Stimulated activated CD4-positive, alpha-beta T cell treated with anti-CD3 and anti-CD28 coated beads, Interleukin-4, amount 100 ng/mL, for 24 hours (primary cell): ENCODE data around the gene LMNTD1.

Experiments used
- DNase-seq: peaks from one replicate; pipeline ENCODE4 v3.0.0-alpha.2; 2020

Gene LMNTD1

DNA sequence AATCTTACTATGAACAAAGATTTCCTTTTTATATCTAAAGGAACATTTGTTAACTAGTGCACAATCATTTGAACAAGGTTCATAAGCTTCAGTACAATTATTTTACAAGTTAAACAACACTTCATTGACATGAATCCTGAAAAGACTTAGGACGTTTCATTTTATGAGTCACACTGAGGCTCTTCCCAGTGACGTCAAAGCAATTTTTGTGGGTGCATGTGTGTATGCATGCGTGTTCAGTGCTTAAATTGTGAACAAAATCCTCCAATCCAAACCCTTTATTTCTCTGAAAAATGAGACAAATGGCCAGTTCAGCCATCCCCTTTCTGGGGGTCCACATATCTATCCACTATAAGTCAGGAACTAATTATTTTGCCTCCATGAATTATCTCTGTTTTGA is 2.9 kb downstream of the LMNTD1 start:
- DNase-seq, result no peak

DNA sequence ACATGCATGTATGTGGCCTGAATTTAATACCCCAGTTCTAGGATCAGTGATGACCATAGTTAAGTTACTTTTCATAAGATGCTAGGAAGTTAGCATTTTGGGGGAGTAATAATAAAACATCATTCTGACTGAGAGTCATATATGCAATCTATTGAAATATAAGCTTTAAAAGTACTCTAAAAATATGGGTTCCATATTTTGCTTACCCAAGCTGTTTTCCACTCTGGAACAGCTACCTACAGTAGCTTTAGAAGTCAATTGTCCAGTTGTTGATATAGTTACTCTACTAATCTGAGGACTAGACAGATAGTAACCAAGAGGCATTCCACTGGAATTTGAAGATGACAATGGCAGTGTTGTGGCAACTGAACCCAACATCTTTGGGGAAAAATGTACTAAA is 4.0 kb downstream of the LMNTD1 start:
- DNase-seq, result no peak

DNA sequence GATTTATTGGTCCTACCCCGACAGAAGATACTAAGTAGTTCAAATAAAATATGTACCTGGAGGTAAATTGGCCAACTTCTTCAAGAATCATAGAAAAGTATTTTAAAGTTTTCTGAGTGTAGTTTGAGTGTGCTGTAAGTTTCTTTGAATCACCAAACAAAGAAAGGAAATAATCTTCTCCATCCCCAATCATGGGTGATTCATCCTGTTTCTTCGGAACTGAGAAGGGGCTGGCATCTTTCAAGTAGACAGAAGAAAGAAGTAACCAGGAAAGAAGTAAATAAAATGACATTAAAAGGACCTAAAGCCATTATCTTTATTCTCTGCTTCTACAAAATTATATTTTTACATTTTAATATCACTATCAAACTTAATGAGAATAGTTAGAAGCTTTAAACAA is 6.8 kb downstream of the LMNTD1 start:
- DNase-seq, result no peak

DNA sequence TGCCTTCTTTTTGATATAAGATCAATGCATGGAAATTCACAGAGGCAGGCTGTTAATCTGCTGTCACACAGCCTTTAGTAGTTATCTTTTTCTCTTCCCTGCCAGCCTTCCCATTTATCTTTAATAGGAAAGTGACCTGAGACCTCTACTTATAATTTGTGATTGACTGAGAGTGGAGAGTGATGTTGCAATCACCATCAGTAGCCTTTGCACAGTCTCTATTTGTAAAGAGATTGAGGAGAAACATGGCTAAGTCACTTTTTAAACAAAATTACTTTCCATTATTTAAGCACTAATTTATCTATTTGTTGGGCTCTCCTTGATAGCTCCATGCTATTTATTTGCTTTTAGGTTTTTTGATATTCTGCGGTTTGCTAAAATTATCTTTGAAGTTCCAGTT is 19.9 kb downstream of the LMNTD1 start:
- no peak for DNase-seq

DNA sequence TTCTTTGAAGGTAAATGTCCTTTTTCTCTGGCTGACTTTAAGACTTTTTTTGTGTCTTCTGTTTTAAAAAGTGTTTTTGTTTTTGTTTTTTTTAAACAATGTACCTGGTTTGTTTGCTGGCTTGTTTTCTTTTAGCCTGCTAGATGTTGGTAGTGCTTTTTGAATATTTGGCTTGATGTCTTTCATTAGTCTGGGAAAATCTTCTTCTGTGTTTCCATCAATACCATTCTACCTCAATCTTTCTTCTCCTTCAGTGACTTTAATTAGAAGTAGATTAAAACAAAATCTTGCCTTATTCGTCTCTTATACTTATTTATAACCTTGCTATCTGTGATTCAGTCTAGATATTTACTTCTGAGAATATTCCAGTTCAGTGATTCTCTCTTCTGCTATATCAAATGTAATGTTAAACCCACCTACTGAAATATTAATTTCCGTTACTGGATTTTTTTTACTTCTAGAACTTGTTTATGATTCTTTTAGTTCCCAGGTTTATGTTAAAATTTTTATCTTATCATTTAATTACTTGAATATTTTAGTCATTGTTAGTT is 21.5 kb downstream of the LMNTD1 start:
- DNase-seq, result no peak

DNA sequence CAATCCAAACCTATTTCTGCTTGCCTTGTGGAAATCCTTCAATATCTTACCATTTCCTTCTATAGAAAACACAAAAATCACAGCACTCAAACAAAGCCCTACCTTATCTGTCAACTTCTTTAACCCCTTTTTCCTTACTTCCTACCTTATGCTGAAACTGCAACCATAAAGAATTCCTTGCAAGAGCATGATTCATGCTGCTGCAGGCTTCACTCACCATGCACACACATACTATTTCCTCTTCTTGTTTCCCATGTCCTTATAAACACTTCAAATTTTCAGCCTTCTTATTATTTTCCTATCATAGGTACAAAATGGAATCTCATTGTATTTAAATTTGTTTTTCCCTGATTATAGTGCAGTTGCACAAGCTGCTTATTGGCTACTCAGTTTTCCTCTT is 23.3 kb downstream of the LMNTD1 start:
- no peak for DNase-seq

DNA sequence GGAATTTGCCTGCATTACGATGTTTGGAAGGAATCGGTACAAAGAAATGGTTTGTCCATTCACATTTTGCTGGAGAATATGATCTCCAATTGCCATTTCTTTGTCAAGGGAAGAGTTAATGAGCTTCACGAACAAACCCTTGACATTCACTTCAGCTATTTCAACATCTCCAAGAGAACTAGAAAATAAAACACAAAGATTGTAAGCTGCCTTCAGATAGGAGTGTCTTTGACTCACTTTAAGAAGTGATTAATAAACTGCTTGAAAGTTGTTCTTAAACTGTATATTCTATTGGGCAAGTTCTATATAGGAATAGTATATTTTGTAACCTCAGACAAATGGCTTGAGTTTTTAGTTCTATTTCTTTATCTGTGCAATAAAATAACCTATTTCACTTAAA is 26.3 kb downstream of the LMNTD1 start:
- no peak for DNase-seq

DNA sequence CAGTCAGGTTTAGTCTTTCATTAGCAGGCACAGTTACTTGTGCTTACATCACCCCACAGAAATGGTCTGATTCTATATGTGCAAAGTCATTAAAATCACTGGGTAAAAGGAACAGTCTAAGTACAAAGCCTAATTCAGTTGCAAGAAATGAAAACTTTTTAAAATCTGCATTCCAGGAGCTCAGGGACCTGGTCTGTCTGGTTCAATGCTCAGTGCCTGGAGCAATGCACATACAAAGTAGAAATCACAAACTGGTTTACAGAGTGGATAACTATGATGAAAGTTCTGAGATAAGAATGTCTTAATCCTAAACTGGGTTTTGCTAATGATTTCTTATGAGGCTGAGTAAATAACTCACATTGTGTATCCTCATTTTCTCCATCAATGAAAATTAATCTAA is 28.7 kb downstream of the LMNTD1 start:
- DNase-seq, result no peak

DNA sequence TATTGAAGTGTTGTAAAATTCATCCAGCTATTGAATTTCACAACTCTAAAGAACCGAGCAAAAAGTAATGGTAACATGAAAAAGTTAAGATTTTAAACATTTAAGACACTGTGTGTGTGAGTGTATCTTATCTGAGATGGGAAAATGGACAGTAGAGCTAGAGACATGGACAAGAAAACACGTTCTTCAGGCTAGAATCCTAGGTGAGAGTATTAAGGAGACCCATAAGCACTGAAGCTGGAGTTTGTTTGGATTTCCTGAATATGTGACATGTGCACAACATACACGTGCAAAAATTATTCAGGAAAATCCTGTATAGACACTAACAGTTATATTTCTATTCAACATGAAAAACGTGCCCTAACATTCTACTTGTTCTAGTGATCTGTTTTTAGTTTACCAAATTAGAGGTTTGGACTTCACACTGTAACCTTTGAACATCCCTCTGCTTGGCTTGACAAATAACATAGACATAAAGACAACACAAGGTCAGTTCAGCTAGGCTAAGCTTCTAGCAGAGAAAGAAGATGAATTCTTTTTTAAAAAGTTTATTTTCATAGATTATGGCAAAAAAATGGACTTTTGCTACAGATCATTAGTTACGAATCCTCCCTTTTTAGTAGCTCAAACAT is 31.3 kb downstream of the LMNTD1 start:
- no peak for DNase-seq

DNA sequence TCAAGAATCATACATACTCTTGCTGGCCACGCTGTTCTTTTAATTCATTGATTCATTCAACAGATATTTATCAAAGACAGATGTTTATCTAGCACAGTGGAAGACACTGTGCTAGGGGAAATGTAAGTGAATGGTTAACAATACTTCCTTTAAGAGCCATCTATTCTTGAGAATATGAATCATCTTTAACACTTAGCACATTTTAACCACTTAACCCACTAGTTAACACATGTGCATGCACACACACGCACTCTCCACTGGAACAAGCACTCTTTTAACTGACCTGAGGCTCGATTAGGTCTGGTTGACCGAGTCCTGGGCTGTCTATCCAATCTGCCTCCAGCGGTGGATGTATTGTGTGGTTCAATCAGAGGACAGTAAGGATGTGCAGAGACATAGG is 34.6 kb downstream of the LMNTD1 start:
- DNase-seq, result no peak

DNA sequence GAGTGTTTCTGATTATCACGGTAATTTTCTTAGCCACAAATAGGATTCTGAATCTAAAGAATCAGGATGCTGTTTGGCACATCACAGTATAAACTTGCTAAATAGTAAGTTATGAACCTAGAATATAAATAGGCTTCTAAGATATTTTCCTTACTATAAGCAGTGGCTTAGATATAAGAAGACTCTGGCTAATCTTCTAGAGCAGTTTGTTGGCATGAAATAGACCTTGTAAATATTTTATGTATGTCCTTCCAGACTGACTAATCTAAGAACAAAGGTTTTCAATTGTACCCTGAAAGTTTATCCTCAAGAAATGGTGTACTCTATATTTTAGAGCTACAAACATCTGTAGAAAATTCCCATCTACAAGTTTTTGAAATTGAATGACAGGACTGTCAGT is 48.3 kb downstream of the LMNTD1 start:
- DNase-seq, result no peak

DNA sequence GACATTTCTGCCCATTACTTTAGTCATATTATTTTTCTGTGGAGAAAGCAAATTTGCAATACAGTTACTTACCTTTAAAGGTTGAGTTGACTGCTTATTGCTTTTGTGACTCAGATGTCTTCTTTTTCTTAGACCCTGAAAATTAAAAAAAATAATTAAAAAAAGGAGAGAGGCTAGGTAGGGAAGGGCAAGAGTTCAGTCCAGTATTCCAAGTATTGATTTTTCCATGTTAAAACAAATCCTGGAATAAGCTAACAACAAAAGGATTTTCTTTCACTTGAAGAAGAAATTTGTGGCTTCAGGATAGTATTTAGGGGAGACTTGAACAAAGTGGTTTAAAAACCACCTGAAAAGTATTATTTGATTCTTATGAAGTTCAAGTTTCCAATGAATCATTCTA is 49.4 kb downstream of the LMNTD1 start:
- DNase-seq, result no peak

DNA sequence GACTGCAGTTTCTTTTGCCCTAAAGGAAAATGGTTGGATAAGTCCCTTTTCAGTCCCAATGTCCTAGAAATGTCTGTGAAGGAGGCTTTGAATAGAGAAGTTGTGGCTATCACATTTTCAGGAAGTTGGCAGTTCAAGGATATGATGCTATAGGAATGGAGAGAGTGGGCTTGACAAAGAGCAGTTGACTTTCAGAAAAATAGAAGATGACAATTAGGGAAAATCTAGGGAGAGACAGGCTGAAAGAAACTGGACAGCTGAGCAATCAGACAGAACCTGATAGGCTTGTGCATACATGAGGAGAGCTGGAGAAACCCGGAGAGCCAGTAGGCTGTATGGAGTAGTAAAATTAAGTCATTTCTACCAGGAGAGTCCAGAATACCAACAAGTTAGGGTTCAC is 50.5 kb downstream of the LMNTD1 start:
- DNase-seq, result no peak

DNA sequence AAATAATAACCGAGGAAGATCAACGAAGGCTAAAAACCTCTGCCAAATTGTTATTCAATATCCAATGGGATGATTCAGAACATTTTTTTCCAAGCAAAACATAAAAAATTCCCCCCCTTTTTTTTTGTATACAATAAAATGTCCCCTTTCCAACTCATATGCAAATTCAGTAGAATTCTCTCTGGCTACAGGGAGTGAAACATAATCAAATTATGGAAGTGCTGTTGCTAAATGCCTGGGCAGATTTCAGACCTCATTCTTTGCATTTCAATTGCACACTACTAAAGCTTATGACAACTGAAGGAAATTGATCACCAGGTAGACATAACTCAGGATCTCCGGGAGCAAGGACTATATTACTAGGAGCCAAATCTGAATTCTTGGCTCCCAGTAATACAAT is 51.0 kb downstream of the LMNTD1 start:
- no peak for DNase-seq

DNA sequence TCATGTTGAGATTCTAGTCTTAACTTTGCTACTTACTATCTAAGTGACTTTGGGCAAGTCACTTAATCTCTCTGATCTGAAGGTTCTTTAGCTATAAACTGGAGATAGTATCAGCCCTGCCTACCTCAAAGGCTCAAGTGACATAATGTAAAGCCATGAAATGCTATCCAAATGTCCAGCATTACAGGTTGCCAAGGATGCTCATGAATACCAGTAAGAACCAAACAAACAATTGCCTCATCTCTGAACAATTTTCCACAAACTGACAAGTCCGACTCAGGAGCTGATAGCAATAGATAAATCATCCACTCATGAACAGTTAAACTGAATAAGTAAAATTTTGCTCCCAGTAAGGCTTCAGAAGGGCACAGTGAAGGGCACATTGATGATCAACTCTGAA is 51.5 kb downstream of the LMNTD1 start:
- DNase-seq, result no peak

DNA sequence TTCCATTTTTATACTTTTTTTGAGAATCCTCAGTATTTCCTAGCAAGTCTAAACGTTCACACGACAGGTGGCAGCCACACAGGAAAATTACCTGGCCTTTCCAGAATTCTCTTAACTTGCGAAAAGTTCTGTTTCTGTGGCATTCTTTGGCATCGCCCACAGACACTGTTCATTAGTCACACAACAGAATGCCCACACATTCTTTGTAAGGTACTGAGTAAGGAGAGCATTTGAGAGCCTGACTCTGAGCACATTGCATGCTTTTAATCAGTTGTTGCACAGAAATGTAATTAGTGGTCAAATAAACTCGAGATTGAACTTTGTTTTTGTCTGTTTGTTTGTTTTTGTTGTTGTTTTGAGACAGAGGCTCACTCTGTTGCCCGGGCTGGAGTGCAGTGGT is 52.4 kb downstream of the LMNTD1 start:
- DNase-seq, result no peak

DNA sequence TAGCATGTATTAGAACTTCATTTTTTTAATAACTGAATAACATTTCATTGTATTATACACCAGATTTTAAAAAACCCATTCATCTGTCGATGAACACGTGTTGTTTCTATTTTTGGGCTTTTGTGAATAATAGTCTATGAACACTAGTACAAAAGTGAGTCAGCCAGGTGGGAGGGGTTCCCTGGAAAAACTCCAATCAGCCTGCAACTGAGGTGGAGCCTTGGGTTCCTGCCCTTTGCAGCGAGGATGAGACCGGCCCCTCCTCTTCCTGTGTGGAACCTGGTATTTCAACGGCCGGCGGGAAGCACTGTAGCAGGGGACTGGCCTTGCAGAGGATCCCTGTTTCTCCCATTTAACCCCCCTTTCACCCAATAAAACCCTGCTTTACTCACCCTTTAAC is 56.1 kb downstream of the LMNTD1 start:
- DNase-seq, result no peak

DNA sequence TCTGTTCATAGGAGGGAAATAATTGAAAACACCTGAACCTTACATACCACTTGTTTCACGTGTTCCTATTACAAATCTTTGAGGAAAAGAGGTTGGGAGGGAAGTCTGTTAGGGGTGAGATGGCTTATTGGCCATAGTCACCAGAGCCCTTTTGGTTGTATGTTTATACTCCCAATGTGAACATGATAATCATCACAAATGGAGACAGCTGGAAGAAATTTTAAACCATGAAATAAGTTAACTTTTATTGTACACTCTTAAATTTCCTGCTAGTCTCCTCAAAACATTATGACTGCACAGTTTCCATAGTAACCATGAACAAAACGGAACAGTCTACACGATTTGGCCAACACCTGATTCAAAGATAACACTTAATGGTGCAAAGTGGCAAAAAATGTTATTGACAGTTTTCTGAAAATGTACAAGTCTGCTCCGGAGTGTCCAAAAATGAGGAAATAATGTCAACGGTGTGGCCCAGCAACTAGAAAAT is 56.9 kb downstream of the LMNTD1 start:
- no peak for DNase-seq

DNA sequence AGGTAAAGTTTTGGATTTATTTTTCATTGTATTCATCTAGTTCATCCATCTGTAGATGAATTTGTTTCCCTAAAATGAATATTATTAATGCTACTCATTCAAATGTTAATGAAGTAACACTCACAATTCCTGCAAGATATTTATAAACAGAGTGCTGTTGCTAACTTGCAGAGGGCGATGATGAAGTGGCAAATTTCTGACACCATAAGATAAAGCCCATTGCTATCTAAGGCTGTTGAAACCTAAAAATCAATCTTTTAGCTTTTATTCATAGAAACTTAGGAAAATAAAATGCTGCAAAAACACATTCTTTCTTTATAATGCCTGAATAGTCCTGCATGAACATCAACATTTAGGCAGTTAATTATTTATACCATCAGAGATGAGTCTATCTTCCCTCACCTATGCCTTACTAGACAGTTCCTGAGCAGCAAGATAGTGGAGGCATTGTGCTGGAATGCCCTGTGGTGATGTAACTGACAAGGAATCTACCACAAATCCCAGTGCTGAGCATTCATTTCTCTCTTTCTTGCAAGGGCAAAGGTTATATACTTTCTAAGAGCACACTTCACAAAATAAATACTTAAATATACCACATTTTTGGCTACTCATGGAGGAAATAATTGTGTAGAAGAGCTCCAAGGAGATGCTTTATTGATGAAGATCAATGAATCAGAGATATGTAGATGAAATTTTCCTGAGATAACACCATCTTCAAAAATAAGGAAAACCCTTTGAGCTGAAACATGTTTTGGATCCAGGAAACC is 57.6 kb downstream of the LMNTD1 start:
- no peak for DNase-seq

DNA sequence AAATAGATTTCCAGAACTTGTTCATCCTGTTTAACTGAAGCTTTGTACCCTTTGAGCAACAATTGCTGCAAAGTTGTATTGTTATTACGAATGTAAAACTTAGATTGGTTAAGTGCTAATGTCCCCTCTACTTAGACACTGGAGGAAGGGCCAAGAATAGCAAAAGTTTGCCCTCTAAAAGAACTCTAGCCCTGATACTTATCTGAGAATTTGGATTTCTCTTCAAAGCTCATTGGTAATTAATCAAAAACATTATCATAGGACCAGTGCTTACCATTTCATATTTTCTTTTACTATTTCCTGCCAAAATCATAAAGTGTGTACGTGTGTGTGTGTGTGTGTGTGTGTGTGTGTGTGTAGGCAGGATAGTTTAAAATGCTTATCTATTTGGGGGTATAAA is 58.2 kb downstream of the LMNTD1 start:
- no peak for DNase-seq

DNA sequence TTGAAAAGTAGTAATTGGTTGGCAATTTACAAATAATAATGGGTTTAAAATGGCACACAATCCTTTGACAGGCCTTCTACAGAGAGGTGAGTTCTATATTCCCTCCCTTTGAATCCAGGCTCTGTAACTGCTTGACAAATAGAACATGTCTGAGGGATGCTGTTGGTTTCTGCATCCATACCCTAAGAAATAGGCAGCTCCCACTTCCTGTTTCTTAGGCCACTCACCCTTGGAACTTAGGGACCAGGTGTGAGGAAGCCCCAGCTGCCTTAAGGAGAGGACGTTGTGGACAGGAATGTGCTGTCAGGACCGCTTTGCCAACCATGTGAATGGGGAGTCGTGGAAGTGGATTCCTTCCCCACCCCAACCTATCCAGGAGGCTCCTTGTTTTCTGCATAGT is 59.4 kb downstream of the LMNTD1 start:
- DNase-seq, result no peak

DNA sequence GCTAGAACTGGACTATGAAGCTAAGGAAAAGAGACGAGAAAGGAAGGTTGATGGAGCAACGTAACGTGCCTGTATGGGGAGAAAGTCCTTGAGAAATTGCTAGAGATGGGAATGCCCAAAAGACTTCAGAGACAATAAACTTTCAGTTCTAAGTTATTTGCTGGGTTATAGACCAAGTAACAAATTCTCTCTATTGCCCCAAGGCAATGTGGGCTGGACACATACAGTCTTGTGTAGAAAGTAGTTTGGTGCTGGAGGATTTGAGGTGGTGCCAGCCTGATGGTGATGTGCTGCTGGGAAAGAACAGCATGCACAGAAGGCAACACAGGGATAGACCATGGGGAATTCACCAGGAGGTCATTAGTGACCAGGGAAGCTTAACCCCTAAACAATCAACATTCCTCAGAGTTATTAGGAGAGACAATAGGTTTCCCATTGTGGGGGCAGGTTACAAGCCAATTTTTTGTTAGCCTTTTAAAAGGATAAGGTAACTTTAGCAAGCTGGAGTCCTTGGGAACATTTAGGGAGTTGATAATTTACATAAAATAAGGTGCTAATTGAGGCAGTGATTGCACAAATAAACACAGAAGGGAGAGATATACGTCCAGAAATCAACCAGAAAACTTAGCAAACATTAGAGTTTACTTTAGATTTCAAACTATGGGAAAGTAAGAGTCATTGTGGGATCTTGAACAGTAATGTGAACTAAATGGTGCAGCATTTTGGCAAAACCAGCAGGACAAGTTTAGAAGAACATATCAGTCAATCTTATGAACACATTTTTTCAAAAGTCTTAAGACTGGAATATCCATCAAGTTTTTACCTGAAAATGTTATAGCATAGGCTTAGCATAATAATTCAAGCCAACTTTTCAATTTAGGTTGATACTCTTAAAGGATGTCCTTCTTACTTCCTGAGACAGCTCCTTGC is 61.4 kb downstream of the LMNTD1 start:
- no peak for DNase-seq
